Mucosa of stomach (tissue), 1 donor: ENCODE measurements around the gene TMEM63A.
"Not testable (repeated sequence)": the region's sequence is repeated elsewhere in the genome, so short reads cannot be mapped to it uniquely, and the experiment has no call there.

Source experiments
- H3K27me3 ChIP-seq: one replicate; pipeline ENCODE4 v1.7.0; 2013; ENCODE audit warnings: mild to moderate bottlenecking, low read length; ENCODE audit not compliant: control insufficient read depth, insufficient read depth
- H3K36me3 ChIP-seq: one replicate; pipeline ENCODE4 v1.7.0; 2013; ENCODE audit warnings: low read length; ENCODE audit not compliant: control insufficient read depth, insufficient read depth
- H3K4me1 ChIP-seq: one replicate; pipeline ENCODE4 v1.7.0; 2013; ENCODE audit warnings: mild to moderate bottlenecking, low read length; ENCODE audit not compliant: control insufficient read depth, insufficient read depth
- H3K4me3 ChIP-seq: one replicate; pipeline ENCODE4 v1.7.0; 2013; ENCODE audit warnings: low read length
- H3K9ac ChIP-seq: one replicate; pipeline ENCODE4 v1.7.0; 2013; ENCODE audit warnings: mild to moderate bottlenecking, low read length, moderate library complexity
- H3K9me3 ChIP-seq: one replicate; pipeline ENCODE4 v1.7.0; 2013; ENCODE audit warnings: mild to moderate bottlenecking, low read length, moderate library complexity; ENCODE audit not compliant: control insufficient read depth
- donor health status: Pancreatic carcinoma.

The TMEM63A gene

GRCh38 chr1:225881959-225882693 lies at the start of gene TMEM63A:
TSS of gene TMEM63A (minus strand) at chr1:225882380. CDS start at chr1:225877580, 4,800 bp downstream.
- Histone ChIP-seq H3K36me3 (peaks cover 5% of the 10 kb centered on the region), H3K4me1 (peaks cover 57% of the 10 kb centered on the region), H3K27me3 (no peaks in the 10 kb centered on the region), H3K9ac (peak within 1 kb of the TSS; percentile 96), H3K9me3 (no peaks in the 10 kb centered on the region), H3K4me3 (peak within 1 kb of the TSS; percentile 74)

- Histone ChIP-seq H3K36me3 (no peaks in the 10 kb centered on the region), H3K9me3 (no peaks in the 10 kb centered on the region), H3K4me3 (no peak overlapping the region), H3K27me3 (no peaks in the 10 kb centered on the region), H3K4me1 (no peaks in the 10 kb centered on the region), H3K9ac (no peak overlapping the region)
Observed at GRCh38 chr1:225931270-225932136, 49.3 kb upstream of the TMEM63A start.

GRCh38 chr1:225930566-225930965 lies 48.4 kb upstream of the TMEM63A start:
- Histone ChIP-seq H3K27me3 (no peaks in the 10 kb centered on the region), H3K9ac (no peak overlapping the region), H3K4me3 (no peak overlapping the region), H3K4me1 (no peaks in the 10 kb centered on the region), H3K9me3 (no peaks in the 10 kb centered on the region), H3K36me3 (no peaks in the 10 kb centered on the region)

- not testable (repeated sequence) for H3K36me3 ChIP-seq, H3K4me3 ChIP-seq, H3K27me3 ChIP-seq, H3K9me3 ChIP-seq, H3K4me1 ChIP-seq, H3K9ac ChIP-seq
Observed at GRCh38 chr1:225929462-225929861, 47.3 kb upstream of the TMEM63A start.

- Histone ChIP-seq H3K36me3 (no peaks in the 10 kb centered on the region), H3K4me3 (no peak overlapping the region), H3K9me3 (no peaks in the 10 kb centered on the region), H3K4me1 (peaks cover 4% of the 10 kb centered on the region), H3K27me3 (no peaks in the 10 kb centered on the region), H3K9ac (no peak overlapping the region)
Observed at GRCh38 chr1:225928186-225929175, 46.3 kb upstream of the TMEM63A start.

GRCh38 chr1:225926551-225927113 lies 44.5 kb upstream of the TMEM63A start:
- no peaks in the 10 kb centered on the region for H3K27me3 ChIP-seq
- peaks cover 21% of the 10 kb centered on the region for H3K4me1 ChIP-seq
- H3K9me3 ChIP-seq = no peaks in the 10 kb centered on the region
- H3K4me3 ChIP-seq = no peak overlapping the region
- H3K36me3 ChIP-seq = no peaks in the 10 kb centered on the region
- no peak overlapping the region for H3K9ac ChIP-seq

GRCh38 chr1:225923692-225924555 lies 41.7 kb upstream of the TMEM63A start, which contains the start of gene PYCR2:
TSS of gene PYCR2 (minus strand) at chr1:225924250. CDS start at chr1:225924110, 140 bp downstream.
- Histone ChIP-seq H3K9ac (peak within 1 kb of the TSS; percentile 98), H3K4me1 (peaks cover 30% of the 10 kb centered on the region), H3K27me3 (no peaks in the 10 kb centered on the region), H3K4me3 (peak within 1 kb of the TSS; percentile 100), H3K9me3 (no peaks in the 10 kb centered on the region), H3K36me3 (no peaks in the 10 kb centered on the region)

- Histone ChIP-seq H3K27me3 (no peaks in the 10 kb centered on the region), H3K4me1 (peaks cover 30% of the 10 kb centered on the region), H3K9me3 (no peaks in the 10 kb centered on the region), H3K4me3 (peak overlapping the region; percentile 100), H3K9ac (peak overlapping the region; percentile 98), H3K36me3 (peaks cover 2% of the 10 kb centered on the region)
Observed at GRCh38 chr1:225923381-225923691, 41.2 kb upstream of the TMEM63A start.

GRCh38 chr1:225921734-225922709 lies 39.8 kb upstream of the TMEM63A start:
- H3K36me3 ChIP-seq = peaks cover 3% of the 10 kb centered on the region
- H3K27me3 ChIP-seq = no peaks in the 10 kb centered on the region
- no peak overlapping the region for H3K4me3 ChIP-seq
- H3K4me1 ChIP-seq = peaks cover 30% of the 10 kb centered on the region
- peak overlapping the region; percentile 10 for H3K9ac ChIP-seq
- H3K9me3 ChIP-seq = no peaks in the 10 kb centered on the region

- Histone ChIP-seq H3K9ac (peak overlapping the region; percentile 30), H3K9me3 (no peaks in the 10 kb centered on the region), H3K4me3 (no peak overlapping the region), H3K4me1 (peaks cover 30% of the 10 kb centered on the region), H3K27me3 (no peaks in the 10 kb centered on the region), H3K36me3 (peaks cover 3% of the 10 kb centered on the region)
Observed at GRCh38 chr1:225919906-225920305, 37.7 kb upstream of the TMEM63A start.
